Fibroblast of the aortic adventitia (primary cell): ENCODE measurements around the gene ZNF217. TPM values are rescaled to one million over a fixed set of nuclear protein-coding genes. Genes with fewer than 3 reads are reported as not detected.

ENCODE experiments used
- DNase-seq: peaks from one replicate; pipeline ENCODE4 v3.0.0-alpha.2; 2010; ENCODE audit warnings: low read depth
- H3K4me3 ChIP-seq: 2 replicates; pipeline ENCODE4 v1.5.1; 2011; ENCODE audit warnings: low read depth, mild to moderate bottlenecking, control low read depth, low read length, moderate library complexity
- CTCF ChIP-seq: IDR thresholded peaks from 2 replicates; pipeline ENCODE4 v1.5.1; 2011; ENCODE audit warnings: mild to moderate bottlenecking, low read length, control low read depth, inconsistent platforms; ENCODE audit not compliant: insufficient read depth
- total RNA-seq: library from RNA; depleted of rRNA; stranded (reverse); fragments of >200 nt; gene quantifications from 2 replicates; pipeline ENCODE4 v1.2.3, GENCODE V29; 2012; ENCODE audit warnings: low replicate concordance

Gene ZNF217
- total RNA-seq, 1 donor: 32.3 TPM

GRCh38 chr20:53582574-53583351 lies 10.9 kb downstream of the ZNF217 start:
- peak; percentile 95 for DNase-seq
- no peak overlapping the region for H3K4me3 ChIP-seq
- TF ChIP-seq CTCF: no peak

GRCh38 chr20:53582251-53582570 lies 11.4 kb downstream of the ZNF217 start:
- no peak for TF ChIP-seq CTCF
- DNase-seq: no peak
- no peak overlapping the region for H3K4me3 ChIP-seq

- no peak for TF ChIP-seq CTCF
- no peak overlapping the region for H3K4me3 ChIP-seq
- no peak for DNase-seq
These were observed 12.0 kb downstream of the ZNF217 start for GRCh38 chr20:53581444-53582250.

GRCh38 chr20:53580376-53581111 lies 13.1 kb downstream of the ZNF217 start:
- DNase-seq: peak; percentile 30
- peak; percentile 44 for TF ChIP-seq CTCF
- H3K4me3 ChIP-seq: peak overlapping the region; percentile 22

- TF ChIP-seq CTCF: no peak
- DNase-seq: peak; percentile 93
- H3K4me3 ChIP-seq: peak overlapping the region; percentile 46
These were observed 13.9 kb downstream of the ZNF217 start for GRCh38 chr20:53579581-53580375.

- TF ChIP-seq CTCF: no peak
- H3K4me3 ChIP-seq: peak overlapping the region; percentile 36
- DNase-seq: no peak
These were observed 14.4 kb downstream of the ZNF217 start for GRCh38 chr20:53579266-53579580.
